Lung microvascular endothelial cell (primary cell): ENCODE measurements around the gene LY6G6D. TPM values are rescaled to one million over a fixed set of nuclear protein-coding genes. Genes with fewer than 3 reads are reported as not detected.

Source experiments
- DNase-seq, 2 donors: peaks; one replicate each; pipeline versions ENCODE4 v3.0.0 to v3.0.0-alpha.2; 2010; ENCODE audit warnings: low read depth in 2 of 2
- total RNA-seq: library from RNA; depleted of rRNA; stranded (reverse); fragments of >200 nt; gene quantifications from 2 replicates; pipeline ENCODE4 v1.2.1, GENCODE V29; 2014

LY6G6D gene, protein sequence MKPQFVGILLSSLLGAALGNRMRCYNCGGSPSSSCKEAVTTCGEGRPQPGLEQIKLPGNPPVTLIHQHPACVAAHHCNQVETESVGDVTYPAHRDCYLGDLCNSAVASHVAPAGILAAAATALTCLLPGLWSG
- total RNA-seq = not detected in 2 replicates

DNA sequence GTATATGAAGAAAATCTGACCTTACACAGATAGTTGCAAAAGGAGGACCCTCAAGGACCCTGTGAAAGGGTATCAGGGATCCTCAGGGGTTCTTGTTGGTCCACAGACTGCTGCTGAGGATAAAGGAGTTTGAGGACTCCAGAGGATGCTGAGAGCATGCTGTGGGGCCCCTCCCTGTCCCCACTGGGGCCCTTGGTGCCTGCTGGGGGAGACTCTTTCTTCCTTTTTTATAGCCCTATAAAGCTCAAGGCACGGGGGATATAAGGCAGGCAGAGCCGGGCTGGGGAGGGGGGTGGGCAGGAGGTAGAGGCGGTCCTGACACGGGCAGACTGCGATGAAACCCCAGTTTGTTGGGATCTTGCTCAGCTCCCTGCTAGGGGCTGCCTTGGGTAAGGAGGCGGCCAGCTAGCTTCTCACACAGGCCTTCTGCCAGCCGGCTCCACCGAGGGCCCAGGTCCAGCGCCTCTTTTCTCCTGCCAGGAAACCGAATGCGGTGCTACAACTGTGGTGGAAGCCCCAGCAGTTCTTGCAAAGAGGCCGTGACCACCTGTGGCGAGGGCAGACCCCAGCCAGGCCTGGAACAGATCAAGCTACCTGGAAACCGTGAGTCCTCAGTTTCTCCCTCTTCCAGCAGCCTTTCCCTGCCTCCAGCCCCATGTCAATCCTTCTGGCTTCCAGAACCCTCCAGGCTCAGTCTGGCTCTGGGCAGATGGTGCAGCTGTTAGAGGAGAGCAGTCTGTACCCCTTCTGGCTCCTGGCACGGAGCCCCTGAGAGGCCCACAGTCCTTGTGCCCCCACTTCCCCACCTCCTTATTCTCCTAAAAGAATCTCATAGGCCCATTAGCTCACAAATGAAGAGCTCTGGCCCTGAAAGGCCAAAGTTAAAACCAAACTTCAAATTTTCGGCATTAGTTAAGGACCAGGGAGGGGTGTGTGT lies at the start of gene LY6G6D:
Gene LY6G6D (plus strand): TSS at position 327 of the 937 bp plus-strand sequence. CDS start 8 bp downstream, at position 335.
- no peak for DNase-seq

DNA sequence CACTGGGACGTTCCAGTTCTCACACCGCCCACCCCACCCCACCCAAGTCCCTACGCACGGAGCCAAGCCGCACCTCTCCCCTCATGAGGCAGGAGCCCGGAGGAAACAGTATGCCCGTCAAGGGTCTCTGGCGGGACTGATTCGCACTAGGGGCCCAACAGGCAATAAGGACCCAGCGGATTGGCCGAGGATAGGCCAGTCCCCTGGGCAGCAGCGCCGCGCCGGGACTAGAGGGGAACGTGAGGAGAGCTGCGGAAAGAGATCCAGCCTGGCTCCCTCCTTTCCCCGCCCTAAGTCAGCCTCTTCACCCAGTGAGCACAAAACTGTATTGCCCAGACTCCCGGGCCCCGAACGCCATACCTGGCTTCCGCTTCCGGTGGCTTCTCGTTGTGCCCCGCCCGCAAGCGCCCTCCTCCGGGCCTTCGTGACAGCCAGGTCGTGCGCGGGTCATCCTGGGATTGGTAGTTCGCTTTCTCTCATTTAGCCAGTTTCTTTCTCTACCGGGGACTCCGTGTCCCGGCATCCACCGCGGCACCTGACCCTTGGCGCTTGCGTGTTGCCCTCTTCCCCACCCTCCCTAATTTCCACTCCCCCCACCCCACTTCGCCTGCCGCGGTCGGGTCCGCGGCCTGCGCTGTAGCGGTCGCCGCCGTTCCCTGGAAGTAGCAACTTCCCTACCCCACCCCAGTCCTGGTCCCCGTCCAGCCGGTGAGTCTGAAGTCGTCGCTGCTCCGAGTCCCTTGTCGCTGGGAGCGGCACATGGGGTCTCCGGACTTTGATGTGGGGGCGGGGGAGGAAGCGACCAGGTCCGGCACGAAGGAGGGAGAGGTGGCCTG lies 49.4 kb upstream of the LY6G6D start, which contains the start of gene CSNK2B:
Gene CSNK2B (plus strand): TSS at position 580 of the 836 bp plus-strand sequence. CDS start 752 bp downstream, outside the sequence.
- DNase-seq = peak; percentile 97 to 98

DNA sequence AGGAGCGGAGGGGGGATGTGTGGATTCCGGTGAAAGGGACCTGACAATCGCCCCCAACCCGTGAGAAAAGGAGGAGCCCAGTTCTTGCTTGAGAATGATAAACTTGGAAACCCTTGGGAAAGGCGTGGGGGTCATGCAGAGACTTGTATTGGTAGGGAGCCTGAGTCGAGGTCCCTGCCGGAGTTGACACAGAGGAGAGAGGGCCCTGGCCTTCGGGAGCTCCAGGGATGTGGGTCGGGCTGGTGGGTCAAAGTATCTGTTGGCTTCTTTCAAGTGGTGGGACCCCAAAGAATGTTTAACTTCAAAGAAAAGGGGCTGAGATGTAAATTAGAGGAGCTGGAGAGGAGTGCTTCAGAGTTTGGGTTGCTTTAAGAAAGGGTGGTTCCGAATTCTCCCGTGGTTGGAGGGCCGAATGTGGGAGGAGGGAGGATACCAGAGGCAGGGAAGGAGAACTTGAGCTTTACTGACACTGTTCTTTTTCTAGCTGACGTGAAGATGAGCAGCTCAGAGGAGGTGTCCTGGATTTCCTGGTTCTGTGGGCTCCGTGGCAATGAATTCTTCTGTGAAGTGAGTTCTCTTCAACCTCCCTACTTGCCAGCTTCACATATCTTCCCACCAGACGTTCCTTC lies 48.7 kb upstream of the LY6G6D start:
- no peak for DNase-seq

DNA sequence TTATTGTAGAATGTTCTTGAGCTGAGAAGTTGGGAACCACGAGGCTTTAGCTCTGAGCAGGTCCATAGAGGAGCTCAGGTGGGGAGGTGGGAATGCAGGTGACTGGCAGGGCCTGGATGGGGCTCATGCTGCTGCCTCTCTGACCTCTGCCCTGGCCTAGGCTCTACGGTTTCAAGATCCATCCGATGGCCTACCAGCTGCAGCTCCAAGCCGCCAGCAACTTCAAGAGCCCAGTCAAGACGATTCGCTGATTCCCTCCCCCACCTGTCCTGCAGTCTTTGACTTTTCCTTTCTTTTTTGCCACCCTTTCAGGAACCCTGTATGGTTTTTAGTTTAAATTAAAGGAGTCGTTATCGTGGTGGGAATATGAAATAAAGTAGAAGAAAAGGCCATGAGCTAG lies 45.5 kb upstream of the LY6G6D start, which contains the start of gene LY6G5B:
Gene LY6G5B (plus strand): TSS at position 301 of the 400 bp plus-strand sequence. CDS start 975 bp downstream, outside the sequence.
- DNase-seq = no peak

DNA sequence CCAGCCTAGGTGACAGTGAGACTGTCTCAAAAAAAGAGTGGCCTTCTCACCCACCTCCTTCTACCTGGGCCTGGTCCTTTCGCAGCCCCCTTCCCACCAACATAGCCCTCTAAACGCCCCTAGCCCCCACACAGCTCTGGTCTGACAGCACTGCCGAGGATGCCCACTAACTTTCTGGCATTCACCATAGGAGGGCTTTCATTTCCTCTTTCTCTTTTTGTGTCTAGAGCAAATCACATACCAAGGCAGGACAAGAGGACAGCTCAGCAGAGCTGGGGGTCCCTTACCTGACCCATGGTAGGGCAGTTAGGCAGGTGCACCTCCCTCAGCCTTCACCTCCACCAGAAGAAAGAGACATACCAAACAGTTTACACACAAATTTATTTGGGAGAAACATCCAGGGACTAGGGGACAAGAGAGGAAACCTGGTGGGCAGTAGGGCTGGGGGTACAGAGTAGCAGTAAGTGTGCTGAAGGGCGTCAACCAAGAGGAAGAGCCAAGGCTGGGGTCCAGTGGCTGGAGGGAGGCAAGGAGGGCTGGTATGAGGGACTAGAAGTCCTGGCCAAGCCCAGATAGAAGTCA lies 38.7 kb upstream of the LY6G6D start:
- DNase-seq = no peak

DNA sequence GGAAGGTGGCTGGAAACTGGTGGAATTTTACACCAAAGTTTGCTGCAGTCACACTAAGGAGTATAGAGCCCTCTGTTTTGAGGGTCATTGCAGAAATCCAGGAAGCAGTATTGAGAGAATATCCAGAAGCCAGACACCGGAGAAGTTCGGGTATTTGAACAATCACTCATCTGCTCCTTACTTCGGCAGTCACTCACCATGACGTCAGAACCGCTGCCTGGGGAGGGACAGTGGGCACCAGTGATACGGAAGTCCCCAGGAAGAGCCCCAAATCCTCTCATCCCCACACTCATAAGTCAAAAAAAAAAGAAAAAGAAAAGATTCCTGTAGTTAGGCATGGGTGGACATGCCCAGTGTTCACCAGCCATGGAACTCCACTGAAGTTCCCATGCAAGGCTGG lies 38.2 kb upstream of the LY6G6D start:
- DNase-seq = no peak

DNA sequence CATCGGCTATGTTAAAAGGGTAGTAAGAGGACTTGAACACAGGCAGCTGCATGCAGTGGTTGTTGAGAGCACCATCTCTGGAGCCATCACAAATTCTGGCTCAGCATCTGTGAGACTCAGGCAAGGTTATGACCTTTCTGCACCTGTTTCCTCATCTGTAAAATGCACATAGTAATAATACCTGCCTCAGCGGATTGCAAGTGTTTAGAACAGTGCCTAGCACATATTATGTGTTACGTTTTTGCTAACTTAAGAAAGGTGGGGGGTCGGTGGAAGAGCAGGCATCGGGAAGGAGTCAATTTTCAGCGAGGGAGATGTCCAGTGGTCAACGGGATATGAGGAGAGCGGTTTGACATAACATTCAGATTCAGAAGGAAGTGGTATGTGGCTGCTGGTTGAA lies 37.2 kb upstream of the LY6G6D start:
- no peak for DNase-seq

DNA sequence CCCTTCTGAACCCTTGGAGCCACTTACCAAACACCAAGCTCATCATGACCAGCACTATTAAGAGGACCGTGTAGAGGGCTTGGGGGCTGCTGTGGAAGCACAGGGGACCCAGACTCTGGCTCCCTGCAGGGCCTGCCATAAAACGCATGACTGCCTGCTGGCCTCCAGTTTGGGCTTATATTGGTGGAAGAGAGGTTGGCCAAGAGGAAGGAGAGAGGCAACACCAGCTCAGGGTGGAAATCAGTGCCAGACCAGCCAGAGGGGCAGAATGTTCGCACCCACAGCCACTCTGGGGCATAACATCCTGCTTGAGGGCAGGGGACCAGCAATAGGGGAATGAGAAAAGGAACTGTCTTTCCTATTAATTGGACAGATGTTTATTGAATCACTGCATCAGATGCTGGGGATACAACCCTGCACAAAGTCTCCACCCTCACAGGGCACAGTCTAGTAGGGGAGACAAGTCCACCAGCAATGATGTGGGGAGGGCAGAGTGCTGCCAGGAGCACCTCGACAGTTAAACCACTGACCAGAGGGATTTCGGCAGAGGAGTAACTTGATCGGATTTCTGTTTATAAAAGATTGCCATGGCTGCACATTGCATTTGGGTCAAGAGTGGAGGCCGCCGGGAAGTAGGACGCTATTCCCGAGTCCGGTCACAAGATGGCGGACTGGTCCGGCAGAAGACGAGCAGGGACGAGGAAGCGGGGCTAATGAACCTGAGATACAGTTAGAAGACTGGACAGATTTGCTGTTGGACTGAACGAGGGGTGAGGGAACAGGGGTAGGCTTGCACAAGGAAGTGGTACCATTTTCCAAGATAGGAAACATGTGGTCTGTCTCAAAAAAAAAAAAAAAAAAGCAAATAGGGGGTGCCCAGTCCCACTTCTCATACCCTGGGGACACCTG lies 34.7 kb upstream of the LY6G6D start, which contains the start of gene LY6G5C:
Gene LY6G5C (minus strand): TSS at position 842 of the 909 bp plus-strand sequence. CDS start 694 bp downstream, at position 148.
- peak; percentile 90 for DNase-seq

DNA sequence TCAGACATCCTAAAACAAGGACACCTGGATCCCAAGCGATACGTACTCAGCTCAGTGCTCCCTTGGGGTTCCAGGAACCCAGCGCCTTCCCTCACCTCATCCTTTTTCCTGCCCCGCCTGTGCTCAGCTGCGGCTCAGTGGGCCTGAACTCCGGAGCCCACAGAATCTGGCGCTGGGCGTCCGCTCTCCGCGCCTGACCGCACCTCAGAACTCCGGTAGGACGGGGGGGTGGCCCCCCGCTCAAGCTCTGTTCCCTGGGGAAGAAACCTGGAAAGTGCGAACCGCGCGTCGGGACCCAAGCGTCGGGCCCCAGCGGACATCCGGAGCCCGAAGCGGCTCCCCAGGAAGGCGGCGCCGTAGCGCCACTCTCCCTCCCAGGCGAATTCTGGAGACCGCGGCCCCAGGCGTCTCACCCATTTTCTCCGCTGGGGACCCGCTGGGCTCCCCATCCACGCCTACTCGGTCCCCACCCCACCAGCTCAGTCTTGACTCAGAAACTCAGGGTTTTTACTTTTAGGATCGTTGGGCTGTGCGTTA lies 33.9 kb upstream of the LY6G6D start:
- peak in 1 of 2 donors; percentile 42 for DNase-seq

DNA sequence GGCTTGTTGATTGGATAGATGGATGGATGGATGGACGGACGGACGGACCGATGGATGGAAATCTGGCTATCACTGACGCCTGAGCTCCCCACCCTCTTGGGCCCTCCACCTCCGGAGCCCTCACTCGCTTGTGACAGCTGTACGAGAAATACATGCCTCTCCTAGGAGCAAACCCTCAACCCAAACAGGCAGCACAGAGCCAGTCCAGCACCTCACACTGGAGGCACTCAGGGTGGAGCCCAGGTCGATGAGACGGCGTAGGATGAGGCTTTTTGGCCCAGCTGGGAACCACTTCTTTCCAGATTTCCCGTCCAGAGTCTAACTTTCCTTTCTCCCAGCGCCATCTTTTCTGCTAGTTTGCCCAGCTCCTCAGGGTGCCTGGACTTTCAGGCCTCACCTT lies 31.6 kb upstream of the LY6G6D start:
- no peak for DNase-seq

DNA sequence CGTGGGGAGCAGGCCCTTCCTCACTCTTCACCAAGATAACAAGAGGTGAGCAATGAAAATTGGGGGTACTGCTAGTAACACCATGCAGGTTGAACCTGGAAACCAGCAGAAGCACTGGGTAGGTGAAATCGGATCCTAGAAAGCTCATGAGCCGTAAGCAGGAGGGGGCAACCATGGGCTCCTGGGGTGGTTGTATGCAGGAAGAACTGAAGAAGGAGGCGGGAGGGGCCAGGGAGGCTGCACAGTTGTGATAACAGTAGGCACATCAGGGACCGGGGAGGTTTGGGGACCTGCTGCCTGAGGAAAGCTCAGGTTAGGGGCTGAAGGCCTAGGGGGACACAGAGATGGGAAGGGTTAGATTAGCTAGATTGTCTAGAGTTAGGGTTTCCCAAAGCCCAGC lies 28.7 kb upstream of the LY6G6D start:
- no peak for DNase-seq

DNA sequence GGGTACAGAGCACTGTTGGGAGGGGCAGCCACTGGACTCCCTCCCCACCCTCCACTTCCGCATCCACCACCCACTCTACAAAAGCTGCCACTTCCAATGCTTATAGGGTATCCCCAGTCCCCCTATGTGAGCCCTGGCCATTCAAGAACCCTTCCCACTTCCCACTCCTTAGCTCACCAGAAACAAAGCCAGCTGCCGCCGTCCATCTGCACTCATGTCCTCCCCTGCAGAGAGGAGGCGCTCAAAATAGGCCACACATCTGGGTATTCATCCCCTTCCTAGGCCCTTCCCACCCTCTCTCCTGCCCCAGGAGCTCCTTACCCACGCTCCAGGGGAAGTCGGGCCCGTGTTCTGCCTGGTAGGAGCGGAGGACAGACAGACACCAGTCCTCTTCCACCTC lies 27.8 kb upstream of the LY6G6D start:
- DNase-seq = no peak

DNA sequence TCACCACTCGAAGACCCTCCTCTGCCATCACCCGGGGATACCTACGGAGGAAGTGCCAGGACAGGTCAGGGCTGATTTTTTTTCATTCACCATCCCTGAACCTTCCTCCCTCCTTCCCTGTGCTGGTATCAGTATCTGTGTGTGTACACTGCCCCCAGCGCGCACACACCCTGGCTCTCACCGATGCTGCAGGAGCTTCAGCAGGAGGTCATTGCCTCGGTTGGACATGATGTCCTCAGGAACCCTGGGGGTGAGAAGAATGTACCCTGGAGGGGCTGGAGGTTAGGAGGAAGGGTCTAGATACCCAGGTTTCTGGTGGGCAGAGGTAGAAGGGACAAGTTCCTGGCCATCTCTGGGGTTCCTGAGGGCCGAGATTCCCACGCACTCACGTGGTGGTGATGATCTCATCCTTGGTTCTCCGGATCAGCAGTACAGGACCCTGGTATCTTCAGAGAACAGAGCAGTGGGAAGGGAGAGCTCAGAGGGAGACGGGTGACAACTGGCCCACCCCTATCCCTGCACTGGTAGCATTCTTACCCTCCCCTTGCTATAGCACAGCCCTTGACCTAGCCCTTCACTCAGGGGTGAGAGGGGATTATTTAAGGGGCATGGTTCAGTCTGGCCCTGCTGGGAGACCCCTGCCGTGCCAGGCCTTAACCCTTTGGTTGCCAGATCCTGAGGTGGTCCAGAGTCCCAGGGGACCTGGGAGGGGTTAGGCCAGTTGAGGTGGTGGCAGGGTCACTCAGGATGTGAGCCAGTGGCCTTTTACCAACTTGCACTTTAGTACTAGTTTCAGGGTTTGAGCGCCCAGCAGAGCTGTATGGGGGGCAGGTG lies 27.1 kb upstream of the LY6G6D start:
- no peak for DNase-seq

DNA sequence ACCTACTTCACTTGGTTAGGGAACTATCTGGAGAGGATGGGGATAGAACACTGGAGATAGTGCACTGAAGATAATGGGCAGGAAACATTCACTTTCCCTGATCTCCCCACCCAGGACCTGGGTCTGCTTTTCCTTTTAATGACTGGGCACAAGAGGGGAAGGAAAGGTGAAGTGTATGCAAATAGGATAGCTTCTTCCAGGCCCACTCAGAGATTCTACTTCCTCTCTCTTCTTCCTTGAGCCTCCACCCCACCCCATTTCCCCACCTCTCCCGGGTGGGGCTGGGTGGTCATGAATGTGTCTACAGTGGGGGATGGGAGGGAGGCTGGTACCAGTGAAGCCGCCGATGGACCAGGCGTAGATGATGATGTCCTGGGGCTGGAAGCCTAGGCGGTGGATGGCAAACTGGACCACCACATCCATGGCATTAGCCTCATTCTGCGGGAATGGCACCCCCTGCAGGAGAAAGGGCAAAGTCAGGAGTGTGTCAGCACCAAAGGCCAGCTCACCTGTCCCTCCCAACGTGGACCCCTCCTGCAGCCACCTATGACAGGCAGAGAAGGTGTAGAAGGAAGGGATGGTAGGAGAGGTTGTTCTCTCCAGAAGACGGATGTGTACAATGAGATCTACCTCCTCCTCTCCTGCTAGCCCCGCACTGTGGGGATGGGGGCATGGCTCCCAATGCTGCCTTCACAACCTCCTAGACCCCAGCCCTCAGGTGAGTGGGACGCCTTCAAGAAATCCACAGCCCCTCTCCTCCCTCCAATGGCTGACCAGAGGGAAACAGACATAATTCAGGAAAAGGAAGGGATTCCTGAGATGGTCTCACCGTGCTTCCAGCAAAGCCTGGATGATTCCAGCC lies 25.7 kb upstream of the LY6G6D start:
- DNase-seq = peak in 1 of 2 donors; percentile 29

DNA sequence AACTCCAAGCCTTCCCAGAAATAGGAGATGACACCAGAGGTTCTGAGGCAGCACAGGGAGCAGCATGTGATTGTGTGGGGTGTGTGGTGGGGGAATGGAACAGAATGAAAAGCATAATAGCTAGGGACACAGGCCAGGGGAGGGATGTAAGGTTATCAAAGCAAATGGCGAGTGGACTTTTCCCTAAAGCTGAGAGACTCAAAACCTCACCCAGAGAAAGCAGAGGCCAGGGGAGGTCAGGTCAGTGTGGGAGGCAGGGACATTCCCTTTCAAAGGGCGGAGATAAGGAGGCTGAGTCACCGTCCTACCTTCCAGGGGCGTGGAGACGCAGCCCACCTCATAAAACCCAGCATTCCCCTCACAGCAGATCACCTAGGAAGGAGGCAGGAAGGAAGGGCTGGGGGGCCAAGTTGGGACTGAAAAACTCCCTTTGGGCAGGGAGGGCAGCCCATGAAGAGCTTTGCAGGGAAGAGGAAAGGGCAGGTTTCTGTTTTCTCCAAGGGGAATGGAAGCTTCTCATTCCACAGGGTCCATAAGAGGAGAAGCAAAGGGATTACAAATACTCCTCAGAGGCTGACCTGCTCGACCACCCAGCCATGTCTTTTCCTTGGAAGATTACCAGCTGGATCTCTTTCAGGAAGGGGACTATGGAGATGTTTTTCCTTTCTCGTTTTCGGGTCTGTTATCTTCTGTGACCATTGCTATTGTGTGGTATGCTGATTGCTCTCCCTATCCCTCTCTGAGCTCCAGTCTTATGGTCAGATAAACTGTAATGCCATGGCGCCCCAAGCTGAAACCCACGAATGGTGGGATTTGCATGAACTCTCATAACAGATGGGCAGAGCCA lies 24.7 kb upstream of the LY6G6D start:
- no peak for DNase-seq

DNA sequence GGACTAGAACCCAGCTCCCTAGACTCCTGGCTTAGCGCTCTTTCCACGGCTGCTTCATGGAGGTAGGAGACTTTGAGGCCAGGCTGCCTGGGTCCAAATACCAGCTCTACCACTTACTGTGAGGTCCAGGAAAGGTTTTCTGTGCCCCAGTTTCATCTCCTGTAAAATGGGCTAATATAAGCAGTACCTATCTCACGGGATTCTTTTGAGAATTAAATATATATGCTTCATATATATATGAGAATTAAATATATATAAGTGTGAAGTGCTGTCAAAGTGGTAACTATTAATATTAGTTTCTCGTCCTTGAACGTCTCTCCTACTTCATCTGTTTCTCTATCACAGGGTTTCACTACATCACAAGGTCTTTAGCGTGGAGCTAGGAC lies 24.1 kb upstream of the LY6G6D start:
- DNase-seq = no peak
